Suprapubic skin (tissue), 4 donors: ENCODE data around the gene CASP9.

Experiments
- EP300 ChIP-seq: sonication (generic); formaldehyde crosslinking; IDR thresholded peaks from one replicate; pipeline ENCODE4 v1.6.1; 2017; ENCODE audit warnings: antibody characterized with exemption
- POLR2A ChIP-seq, 2 donors: fragments of 450-650 bp; IDR thresholded peaks; one replicate each; pipeline ENCODE4 v1.6.1; 2017; ENCODE audit warnings: antibody characterized with exemption in 2 of 2, mild to moderate bottlenecking in 2 of 2, moderate library complexity in 2 of 2
- POLR2AphosphoS5 ChIP-seq, 3 donors: sonication (generic); formaldehyde crosslinking; IDR thresholded peaks; one replicate each; pipeline ENCODE4 v1.6.1; 2017; ENCODE audit warnings: antibody characterized with exemption in 3 of 3
- TF ChIP-seq, protein P1 (sequence below), 2 donors: fragments of 200-600 bp in 1 of 2; fragments of 450-650 bp in 1 of 2; sonication (generic) in 1 of 2; IDR thresholded peaks; one replicate each; pipeline ENCODE4 v1.5.1; 2016 to 2019; ENCODE audit warnings: antibody characterized with exemption in 2 of 2, mild to moderate bottlenecking in 1 of 2, moderate library complexity in 1 of 2

DNA sequence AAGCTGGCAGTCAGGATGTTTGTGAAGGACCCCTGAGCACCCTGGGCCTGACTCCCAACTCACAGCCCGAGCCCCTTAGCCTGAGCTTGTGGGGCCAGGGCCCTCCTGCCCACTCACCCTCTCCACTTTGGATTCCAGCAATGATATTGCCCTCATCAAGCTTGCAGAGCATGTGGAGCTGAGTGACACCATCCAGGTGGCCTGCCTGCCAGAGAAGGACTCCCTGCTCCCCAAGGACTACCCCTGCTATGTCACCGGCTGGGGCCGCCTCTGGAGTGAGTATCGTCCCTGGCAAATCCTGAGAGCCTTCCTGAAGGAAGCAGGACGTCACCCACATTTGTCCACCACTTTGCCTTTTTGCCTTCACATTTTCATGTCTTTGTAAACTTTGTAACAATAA, 80.7 kb downstream of the CASP9 start:
- TF ChIP-seq, protein P1, sequence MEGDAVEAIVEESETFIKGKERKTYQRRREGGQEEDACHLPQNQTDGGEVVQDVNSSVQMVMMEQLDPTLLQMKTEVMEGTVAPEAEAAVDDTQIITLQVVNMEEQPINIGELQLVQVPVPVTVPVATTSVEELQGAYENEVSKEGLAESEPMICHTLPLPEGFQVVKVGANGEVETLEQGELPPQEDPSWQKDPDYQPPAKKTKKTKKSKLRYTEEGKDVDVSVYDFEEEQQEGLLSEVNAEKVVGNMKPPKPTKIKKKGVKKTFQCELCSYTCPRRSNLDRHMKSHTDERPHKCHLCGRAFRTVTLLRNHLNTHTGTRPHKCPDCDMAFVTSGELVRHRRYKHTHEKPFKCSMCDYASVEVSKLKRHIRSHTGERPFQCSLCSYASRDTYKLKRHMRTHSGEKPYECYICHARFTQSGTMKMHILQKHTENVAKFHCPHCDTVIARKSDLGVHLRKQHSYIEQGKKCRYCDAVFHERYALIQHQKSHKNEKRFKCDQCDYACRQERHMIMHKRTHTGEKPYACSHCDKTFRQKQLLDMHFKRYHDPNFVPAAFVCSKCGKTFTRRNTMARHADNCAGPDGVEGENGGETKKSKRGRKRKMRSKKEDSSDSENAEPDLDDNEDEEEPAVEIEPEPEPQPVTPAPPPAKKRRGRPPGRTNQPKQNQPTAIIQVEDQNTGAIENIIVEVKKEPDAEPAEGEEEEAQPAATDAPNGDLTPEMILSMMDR (IDR thresholded peaks at IDR 0.05), result no peak
- no peak for TF ChIP-seq POLR2A (IDR thresholded peaks at IDR 0.05)
- no peak for TF ChIP-seq POLR2AphosphoS5 (IDR thresholded peaks at IDR 0.05)
- TF ChIP-seq EP300, result no peak
